OCI-LY1 (cell line): ENCODE results near the gene MARCHF6.

Experiments
- EZH2 ChIP-seq: fragments of 200-600 bp; sonication (generic), shearing (Covaris generic); IDR thresholded peaks from 2 replicates; pipeline ENCODE4 v1.8.0; 2017; ENCODE audit warnings: borderline replicate concordance, mixed run types, mild to moderate bottlenecking, antibody characterized with exemption, low read length, moderate library complexity, mixed read lengths
- TF ChIP-seq, protein P1 (sequence below): fragments of 200-600 bp; sonication (generic), shearing (Covaris generic); IDR thresholded peaks from 2 replicates; pipeline ENCODE4 v1.5.1; 2017; ENCODE audit warnings: mild to moderate bottlenecking, antibody characterized with exemption, low read length, moderate library complexity, mixed read lengths

DNA sequence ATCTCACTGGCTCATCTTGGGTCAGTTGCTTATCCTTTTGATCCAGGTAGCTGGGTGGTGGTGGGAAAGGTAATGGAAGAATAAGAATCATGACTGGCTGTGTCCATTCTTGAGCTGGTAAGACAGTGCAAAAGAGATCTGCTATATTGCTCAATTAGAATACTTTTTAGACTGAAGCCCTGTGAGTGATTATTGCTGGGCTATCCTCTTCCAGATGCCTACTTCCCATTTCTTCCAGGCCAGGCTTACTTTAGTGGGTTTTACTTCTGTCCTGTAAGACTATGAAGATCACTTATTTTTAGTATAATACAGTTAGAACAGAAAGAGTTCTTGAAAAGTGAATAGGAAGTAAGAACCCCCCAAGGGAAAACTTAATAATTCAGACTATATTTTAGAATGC, 7.2 kb downstream of the MARCHF6 start:
- TF ChIP-seq, protein P1, sequence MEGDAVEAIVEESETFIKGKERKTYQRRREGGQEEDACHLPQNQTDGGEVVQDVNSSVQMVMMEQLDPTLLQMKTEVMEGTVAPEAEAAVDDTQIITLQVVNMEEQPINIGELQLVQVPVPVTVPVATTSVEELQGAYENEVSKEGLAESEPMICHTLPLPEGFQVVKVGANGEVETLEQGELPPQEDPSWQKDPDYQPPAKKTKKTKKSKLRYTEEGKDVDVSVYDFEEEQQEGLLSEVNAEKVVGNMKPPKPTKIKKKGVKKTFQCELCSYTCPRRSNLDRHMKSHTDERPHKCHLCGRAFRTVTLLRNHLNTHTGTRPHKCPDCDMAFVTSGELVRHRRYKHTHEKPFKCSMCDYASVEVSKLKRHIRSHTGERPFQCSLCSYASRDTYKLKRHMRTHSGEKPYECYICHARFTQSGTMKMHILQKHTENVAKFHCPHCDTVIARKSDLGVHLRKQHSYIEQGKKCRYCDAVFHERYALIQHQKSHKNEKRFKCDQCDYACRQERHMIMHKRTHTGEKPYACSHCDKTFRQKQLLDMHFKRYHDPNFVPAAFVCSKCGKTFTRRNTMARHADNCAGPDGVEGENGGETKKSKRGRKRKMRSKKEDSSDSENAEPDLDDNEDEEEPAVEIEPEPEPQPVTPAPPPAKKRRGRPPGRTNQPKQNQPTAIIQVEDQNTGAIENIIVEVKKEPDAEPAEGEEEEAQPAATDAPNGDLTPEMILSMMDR: no peak
- TF ChIP-seq EZH2: no peak
